Measurements from ENCODE around the gene CREBBP.

The CREBBP gene

DNA sequence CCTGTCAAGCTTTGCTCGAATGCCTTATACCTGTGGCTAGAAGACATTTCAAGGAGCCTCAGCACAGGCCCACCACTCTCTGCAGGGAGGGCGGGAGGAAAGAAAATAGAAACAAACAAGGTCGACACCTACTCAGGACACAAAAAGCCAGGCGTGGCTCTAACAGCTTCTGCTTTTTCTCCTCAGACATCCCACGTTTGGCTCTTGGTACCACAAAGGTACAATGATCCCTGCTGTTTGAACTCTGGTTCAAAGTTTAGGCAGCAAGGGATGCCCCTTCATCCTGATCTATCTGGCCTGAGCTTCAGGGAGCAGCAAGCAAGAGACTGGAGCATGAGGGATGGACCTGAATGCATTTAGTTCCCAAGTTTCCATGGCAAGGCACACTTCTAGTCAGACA is 57.1 kb downstream of the CREBBP start:
- no peak for DNase-seq

GRCh38 chr16:3822366-3823045 is 58.0 kb downstream of the CREBBP start:
- DNase-seq = no peak

DNA sequence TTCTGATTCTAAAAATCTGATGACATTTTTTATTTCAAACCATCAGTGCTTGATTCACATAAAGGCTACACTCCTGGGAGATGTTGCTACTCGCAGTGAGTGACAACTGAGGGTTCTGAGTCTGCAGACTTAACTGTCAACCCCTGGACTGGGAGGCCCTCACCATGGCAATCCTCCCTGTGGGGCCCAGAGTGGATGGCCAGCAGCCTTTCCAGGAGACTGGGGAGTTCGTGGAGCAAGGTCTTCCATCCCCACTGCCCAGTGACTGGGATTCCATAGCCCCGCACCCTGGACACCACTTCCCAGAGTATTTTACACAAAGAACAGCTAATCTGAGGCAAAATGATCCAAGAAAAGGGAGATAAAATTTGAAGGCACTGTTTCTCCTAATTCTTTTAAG is 59.3 kb downstream of the CREBBP start:
- DNase-seq = no peak

DNA sequence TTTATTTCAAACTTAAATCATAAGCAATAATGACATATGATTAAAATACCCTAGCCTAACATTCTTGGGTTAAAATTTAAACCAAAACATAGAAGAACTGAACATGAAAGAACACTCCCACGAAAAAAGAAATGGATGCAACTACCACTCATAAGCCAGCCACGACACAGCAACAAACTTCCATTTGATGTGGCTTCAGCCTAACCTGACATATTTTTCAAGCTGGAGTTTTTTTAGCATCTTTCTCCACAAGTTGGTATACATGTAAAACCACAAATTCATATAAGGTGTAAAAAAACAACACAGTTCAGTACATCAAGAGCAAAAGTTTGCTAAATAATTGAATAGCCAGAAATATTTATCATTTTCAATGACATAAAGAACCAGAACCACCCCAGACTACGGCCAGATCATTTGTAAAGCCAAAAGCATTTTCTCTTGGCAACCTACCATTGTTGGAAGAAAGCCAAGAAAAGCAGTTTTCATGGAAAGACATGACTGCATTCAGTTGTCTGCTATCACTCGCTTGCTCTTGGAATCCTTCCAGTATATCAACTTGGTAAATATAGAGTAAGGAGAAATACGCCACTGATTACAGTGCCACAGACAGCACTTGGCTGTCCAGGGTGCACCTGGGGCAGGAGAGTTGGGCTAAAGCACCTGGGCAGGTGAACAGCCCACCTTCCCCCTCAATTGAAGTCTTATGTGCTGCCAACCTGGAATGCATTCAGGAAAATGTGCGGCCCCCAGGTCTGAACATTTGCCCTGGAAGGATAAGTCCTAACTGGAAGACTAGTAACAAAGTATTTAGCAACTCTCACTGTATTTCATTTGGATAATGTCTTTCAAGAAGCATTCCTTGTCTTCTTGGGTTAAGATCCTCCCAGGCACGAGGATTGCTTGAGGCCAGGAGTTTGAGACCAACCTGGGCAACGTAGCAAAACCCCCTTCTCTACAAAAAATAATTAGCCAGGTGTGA is 60.5 kb downstream of the CREBBP start:
- peak; percentile 93 for DNase-seq

DNA sequence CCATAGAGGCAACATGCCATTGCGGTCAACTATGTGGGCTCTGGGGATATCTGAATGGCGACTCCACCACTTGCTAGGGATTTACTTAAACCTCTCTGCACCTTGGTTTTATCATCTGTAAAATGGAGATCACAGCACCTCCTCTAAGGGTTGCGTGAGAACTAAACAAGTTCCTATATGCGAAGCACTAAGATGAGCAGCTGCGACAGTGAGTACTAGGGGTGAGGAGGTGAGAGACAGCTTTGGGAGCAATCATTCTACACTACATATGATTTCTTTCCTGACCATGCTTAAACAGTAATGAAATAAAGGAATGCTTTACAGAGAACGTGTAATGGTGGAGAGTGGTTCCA is 61.4 kb downstream of the CREBBP start:
- DNase-seq = no peak

DNA sequence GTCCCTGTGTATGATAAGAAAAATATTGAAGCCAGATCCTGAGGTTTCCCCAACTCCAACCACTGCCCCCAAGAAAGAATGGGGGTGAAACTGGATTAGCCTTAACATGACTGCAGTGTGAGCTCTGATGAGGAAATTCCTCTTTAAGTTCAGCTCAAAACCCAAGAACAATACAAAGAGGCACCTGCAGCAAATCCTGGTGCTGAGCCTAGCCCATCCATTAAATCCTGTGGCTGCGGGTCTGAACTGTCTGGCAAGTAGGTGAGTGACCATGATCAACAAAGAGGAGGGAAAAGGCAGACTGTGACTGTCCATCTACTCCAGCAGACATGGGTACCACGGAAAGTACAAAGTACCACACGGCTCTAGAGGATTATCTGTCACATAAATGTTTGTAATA is 64.2 kb downstream of the CREBBP start:
- DNase-seq = no peak

- no peak for DNase-seq
Observed at GRCh38 chr16:3814755-3815154, 65.8 kb downstream of the CREBBP start.

GRCh38 chr16:3812469-3813172 is 67.9 kb downstream of the CREBBP start:
- DNase-seq = no peak

GRCh38 chr16:3810818-3811217 is 69.7 kb downstream of the CREBBP start:
- no peak for DNase-seq

DNA sequence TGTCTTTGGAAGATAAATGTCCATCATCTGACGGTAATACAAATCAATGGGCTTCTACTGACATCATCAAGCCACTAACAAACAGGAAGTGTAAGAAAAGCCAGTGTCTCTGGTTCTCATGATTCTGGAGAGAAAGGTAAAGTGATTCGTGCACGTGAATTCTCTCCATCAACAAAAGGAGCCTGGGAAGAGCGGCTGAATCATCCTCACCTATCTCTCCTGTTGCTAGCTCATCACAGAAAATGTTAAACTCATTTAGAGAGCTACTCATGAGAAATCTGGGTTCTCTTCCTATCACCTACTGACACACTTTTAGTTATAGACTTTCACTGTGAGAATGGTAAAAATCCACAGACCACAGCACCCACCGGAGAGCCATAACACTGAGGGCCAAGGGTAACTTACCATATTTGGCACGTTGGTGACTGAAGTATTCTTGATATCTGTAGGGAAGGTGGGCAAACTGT is 70.3 kb downstream of the CREBBP start:
- no peak for DNase-seq

GRCh38 chr16:3808308-3809063 is 72.0 kb downstream of the CREBBP start:
- DNase-seq = no peak

DNA sequence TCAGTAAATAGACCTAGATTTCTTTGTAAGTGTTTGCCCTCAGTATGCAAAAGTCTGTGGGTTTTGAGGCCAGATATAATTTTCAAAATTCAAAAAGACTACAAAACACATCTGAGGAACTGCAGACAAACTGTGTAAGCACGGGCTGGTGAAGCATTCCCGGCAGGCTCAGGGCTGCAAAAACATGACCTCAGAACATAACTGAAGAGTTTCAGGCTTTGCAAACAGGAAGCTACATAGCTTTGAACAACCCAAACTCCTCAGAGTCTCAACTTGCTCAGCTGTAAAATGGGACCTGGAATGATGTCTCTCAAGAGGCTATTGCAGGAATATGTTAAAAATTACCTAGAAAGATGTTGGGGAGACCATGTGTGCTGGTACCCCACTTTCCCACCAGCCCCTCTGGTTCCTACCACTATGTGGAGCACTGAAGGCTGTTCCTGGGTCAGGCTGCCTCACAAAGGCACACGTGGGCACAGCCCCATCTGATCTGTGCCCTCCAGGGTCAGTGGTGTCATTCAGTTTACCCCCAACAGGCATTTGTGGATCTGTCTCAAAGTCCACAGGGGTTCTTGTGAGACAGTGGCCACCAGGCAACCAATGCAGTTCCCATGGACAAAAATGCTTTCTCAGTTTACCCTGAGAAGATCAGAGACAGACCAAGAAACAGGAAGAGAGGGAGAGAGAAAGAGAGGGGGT is 72.9 kb downstream of the CREBBP start:
- no peak for DNase-seq

- DNase-seq = no peak
Observed at GRCh38 chr16:3804426-3805016, 76.0 kb downstream of the CREBBP start.

- no peak for DNase-seq
Observed at GRCh38 chr16:3800477-3801270, 79.8 kb downstream of the CREBBP start.

- DNase-seq = no peak
Observed at GRCh38 chr16:3800019-3800418, 80.5 kb downstream of the CREBBP start.

GRCh38 chr16:3799354-3799753 is 81.2 kb downstream of the CREBBP start:
- no peak for DNase-seq

- DNase-seq = no peak
Observed at GRCh38 chr16:3798838-3799237, 81.7 kb downstream of the CREBBP start.

DNA sequence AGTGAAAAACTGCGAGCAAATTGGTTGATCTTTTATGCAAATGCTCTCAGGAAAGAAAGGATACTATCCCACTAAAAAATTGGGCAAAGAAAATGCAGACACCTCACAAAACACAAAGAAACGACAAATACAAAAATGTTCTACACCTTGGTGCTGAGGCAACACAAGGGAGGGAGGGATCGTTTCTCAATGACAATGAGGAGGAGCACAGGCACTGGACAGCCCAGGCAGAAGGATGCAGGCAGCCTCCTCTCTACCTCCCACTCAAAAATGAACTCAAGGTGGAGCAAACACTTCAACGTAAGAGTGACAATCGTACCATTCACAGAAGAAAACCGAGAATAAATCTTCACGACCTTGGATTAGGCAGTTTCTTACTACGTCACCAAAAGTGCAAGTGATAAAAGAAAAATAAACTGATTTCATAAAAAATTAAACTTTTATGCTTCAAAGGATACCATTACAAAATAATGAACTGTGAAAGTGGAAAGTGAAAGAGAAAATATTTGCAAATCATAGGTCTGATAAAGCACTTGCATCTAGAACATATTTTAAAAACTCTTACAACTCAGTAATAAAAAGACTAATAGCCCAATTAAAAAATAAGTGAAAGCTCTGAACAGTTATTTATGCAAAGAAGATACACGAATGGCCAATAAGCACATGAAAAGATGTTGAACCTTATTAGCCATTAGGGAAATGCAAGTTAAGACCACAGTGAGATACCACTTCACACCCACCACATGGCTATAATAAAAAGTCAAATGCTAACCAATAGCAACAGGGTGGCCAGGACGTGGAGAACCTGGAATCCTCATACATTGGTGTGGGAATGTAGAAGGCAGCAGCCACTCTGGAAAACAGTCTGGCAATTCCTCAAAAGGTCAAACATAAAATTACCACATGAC is 82.4 kb downstream of the CREBBP start:
- DNase-seq = no peak

GRCh38 chr16:3797473-3797872 is 83.0 kb downstream of the CREBBP start:
- DNase-seq = no peak

GRCh38 chr16:3793161-3793576 is 87.3 kb downstream of the CREBBP start:
- DNase-seq = no peak
